CD4-positive, alpha-beta T cell treated with Interleukin-10 for 1 hour (primary cell): ENCODE measurements around the gene SPTLC2.
"Not testable (repeated sequence)": the region's sequence is repeated elsewhere in the genome, so short reads cannot be mapped to it uniquely, and the experiment has no call there.

Experiments used
- DNase-seq: peaks from one replicate; pipeline ENCODE4 v3.0.0-alpha.2; 2020

The SPTLC2 gene

GRCh38 chr14:77622366-77622961 lies 6.0 kb upstream of the SPTLC2 start:
- no peak for DNase-seq

GRCh38 chr14:77620222-77620870 lies 3.9 kb upstream of the SPTLC2 start:
- DNase-seq = no peak

GRCh38 chr14:77618381-77618970 lies 2.0 kb upstream of the SPTLC2 start:
- DNase-seq = no peak

- DNase-seq = no peak
Observed at GRCh38 chr14:77616133-77616453, 344 bp downstream of the SPTLC2 start.

GRCh38 chr14:77615361-77616132 lies 890 bp downstream of the SPTLC2 start:
- DNase-seq = no peak

GRCh38 chr14:77613201-77613600 lies 3.2 kb downstream of the SPTLC2 start:
- DNase-seq = no peak

GRCh38 chr14:77612011-77612620 lies 4.3 kb downstream of the SPTLC2 start:
- no peak for DNase-seq

GRCh38 chr14:77610553-77610952 lies 5.9 kb downstream of the SPTLC2 start:
- DNase-seq = no peak

- no peak for DNase-seq
Observed at GRCh38 chr14:77609922-77610321, 6.5 kb downstream of the SPTLC2 start.

- no peak for DNase-seq
Observed at GRCh38 chr14:77607741-77608302, 8.6 kb downstream of the SPTLC2 start.

- DNase-seq = no peak
Observed at GRCh38 chr14:77605392-77605972, 11.0 kb downstream of the SPTLC2 start.

- no peak for DNase-seq
Observed at GRCh38 chr14:77603654-77604255, 12.7 kb downstream of the SPTLC2 start.

GRCh38 chr14:77603031-77603430 lies 13.4 kb downstream of the SPTLC2 start:
- DNase-seq = no peak

- no peak for DNase-seq
Observed at GRCh38 chr14:77601846-77602619, 14.4 kb downstream of the SPTLC2 start.

GRCh38 chr14:77599889-77600288 lies 16.5 kb downstream of the SPTLC2 start:
- no peak for DNase-seq

GRCh38 chr14:77598366-77599070 lies 17.9 kb downstream of the SPTLC2 start:
- DNase-seq = peak; percentile 41

GRCh38 chr14:77593501-77593961 lies 22.9 kb downstream of the SPTLC2 start:
- DNase-seq = peak; percentile 43

- DNase-seq = no peak
Observed at GRCh38 chr14:77590845-77591485, 25.5 kb downstream of the SPTLC2 start.

GRCh38 chr14:77589099-77589498 lies 27.3 kb downstream of the SPTLC2 start:
- no peak for DNase-seq

- not testable (repeated sequence) for DNase-seq
Observed at GRCh38 chr14:77588411-77589025, 27.9 kb downstream of the SPTLC2 start.
